GM19099 (cell line): ENCODE results near the gene U2AF2.

Experiments
- POLR2A ChIP-seq: IDR thresholded peaks from 3 replicates; pipeline ENCODE4 v1.6.1; 2011; ENCODE audit warnings: low read depth; ENCODE audit not compliant: insufficient read length; ENCODE audit errors: extremely low read depth

U2AF2 gene

DNA sequence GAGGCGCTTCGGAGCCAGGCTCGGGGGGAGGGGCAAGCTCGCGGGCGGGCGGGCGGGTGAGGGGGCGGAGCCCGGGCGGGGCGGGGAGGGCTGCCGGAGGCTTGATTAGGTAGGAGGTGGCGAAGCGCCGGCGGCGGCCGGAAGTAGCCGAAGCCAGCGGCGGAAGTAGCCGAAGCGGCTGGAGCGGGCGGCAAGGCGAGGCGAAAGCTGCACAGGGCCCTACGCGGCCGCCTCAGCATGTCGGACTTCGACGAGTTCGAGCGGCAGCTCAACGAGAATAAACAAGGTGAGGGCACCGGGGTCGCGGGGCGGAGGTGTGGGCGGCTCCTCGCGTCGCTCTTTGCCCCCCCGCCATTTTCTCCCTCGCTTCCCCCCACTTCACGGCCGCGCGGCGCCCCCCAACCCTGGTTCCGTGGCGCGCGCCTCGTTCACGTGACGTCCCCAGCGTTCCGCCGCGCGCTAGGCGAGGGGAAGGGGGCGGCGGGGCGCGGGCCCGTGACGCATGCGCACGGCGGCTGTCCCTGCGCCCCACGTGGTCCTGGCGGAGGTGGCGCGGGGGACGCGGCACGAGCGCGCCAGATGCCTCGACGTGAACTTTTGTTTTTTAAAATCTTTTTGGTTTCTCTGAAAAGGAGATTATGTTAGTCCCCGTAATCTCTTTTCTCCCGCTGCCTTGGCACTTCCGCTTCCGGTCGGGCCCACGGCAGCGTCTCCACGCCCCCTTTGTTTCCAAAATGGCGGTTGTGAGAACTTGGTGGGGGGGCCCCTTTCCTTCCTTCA lies at the start of gene U2AF2:
TSS of gene U2AF2 (plus strand) at position 168 of the 780 bp plus-strand sequence. CDS start at position 238, 70 bp downstream.
- TF ChIP-seq POLR2A = peak; percentile 84

DNA sequence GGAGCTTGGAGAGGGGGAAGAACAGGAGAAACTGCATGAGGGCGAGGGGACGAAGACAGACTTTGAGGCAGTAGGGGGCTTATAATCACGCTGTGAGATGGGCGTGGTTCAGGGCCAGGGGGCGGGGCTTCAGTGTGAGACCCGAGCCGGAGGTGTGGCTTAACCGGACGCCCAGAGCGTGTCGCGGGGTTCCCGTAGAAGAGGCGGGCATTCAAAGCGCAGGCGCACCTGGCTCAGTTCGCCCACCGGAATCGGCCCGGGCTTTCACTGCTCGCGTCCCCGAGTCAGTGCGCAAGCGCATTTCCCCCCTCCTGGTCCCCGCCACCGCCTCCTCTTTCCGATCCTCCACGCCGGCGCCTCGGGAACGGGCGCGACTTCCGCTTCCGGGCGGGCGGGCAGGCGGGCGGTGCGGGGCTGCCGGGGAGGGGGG lies 49.6 kb upstream of the U2AF2 start:
- no peak for TF ChIP-seq POLR2A

DNA sequence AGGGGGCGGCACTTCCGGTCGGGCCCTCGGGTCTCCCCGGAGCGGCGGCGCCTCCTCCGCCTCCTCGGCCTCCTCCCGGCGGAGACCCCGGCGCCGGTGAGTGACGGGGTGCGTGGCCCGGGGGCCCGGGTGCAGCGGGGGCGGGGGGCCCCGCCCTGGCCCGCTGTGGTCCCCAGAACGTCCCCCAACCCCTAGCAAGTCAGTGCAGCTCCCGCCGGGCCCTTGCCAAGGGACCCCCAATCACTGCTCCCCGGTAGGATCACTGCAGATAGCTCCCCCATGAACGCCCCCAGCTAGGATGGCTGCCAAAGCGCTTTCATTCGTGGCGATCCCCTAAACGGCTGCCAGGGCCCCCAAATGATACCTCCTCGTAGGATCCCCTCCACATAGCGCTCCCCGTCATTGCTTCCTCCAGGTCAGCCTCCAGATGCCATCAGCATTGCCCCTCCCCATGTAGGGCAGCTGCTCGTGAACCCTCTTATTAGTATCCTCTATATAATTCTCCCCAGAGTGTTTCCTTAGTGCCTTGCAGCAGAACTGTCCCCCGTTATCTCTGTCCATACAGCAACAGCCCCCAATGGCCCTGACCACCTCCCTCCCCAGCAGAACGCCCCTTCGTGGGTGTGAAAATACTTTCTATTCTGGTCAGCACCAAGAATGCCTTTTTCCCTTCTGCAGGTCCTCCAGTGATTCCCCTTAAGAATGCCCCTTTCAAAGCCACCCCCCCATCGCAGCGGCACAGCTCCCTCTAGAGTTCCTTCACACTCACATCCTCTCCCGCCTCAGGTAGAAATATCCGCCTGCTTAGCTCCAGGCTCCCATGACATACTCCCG lies 49.0 kb upstream of the U2AF2 start, which contains the start of gene ZNF865:
TSS of gene ZNF865 (plus strand) at position 11 of the 834 bp plus-strand sequence. CDS start 7,972 bp downstream, outside the sequence.
- peak; percentile 42 for TF ChIP-seq POLR2A

- TF ChIP-seq POLR2A = no peak
Observed at GRCh38 chr19:55606471-55606787, 48.4 kb upstream of the U2AF2 start.

DNA sequence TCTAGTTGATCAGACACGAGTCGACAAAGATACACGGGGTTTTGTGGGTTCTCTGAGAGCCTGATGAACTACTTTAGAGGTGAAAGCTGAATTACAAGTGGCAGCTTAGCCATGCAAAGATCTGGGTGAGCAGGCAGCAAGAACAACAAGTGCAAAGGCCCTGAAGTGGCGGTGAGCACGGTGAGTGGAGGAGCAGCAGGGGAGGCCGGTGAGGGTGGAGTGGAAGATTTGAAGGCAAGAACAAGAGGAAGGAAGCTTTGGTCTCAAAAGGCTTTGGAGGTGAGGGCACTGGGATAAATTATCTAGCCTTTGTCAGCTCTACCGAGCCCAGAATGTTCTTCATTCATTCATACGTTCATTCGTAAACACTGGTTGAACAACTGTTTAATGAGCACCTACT lies 48.0 kb upstream of the U2AF2 start:
- TF ChIP-seq POLR2A = no peak

- no peak for TF ChIP-seq POLR2A
Observed at GRCh38 chr19:55609326-55609725, 45.5 kb upstream of the U2AF2 start.

DNA sequence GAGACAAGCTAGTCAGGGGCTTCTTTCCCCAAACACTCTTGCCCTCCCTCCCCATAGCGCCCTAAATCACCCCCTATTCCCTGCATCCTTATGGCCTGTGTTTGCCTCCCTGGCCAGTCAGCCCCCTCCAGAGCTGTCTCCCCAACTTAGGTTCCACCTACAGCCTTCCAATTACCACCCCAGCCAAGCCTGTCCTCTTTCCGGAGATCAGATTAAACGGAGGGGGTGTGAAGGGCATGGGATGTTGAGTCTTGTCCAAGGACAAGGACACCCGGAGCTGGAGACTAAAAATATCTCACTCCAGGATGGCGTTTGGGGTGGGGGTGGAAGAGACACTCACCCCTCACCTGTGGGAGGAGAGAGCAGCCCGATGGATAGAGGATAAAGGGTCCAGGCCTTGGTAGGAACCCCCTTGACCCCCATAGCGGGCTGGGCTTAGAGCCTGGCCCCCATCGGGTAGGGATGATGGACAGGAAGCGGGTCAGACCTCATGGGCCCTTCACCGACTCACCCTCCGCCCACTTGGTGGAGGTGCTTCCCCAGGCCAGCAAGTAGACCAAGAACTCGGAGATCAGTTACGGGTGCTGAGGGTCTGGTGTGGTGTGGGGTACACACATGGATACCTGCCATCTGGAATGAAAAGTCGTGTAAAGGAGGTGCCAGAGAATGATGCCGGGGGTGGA lies 43.4 kb upstream of the U2AF2 start:
- no peak for TF ChIP-seq POLR2A

DNA sequence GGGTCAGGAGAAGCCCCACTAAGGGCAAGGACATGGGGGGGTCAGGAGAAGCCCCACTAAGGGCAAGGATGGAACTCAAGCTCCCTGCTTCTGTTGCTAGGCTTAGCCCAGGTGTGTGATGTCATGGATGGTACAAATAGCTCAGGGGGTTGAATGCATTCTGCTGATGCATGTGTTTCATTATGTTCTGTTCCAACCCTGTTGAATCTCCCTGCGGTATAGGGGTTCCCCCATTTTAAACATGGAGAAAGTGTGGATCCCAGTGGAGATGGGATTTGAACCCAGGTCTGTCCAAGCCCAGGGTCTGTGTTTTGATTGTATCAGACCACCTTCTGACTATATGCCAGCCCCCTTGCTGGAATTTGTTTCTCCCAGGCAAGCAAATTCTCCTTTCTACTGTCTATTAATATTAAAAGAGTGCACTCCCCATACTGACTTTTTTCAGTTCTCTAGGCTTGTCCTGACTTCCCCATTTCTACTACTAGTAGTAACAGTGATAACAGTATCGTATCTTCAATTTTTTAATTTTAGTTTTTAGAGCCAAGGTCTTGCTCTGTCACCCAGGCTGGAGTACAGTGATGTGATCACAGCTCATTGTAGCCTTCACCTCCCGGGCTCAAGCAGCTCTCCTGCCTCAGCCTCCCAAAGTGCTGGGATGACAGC lies 42.7 kb upstream of the U2AF2 start:
- no peak for TF ChIP-seq POLR2A

GRCh38 chr19:55613396-55613795 lies 41.4 kb upstream of the U2AF2 start:
- no peak for TF ChIP-seq POLR2A

DNA sequence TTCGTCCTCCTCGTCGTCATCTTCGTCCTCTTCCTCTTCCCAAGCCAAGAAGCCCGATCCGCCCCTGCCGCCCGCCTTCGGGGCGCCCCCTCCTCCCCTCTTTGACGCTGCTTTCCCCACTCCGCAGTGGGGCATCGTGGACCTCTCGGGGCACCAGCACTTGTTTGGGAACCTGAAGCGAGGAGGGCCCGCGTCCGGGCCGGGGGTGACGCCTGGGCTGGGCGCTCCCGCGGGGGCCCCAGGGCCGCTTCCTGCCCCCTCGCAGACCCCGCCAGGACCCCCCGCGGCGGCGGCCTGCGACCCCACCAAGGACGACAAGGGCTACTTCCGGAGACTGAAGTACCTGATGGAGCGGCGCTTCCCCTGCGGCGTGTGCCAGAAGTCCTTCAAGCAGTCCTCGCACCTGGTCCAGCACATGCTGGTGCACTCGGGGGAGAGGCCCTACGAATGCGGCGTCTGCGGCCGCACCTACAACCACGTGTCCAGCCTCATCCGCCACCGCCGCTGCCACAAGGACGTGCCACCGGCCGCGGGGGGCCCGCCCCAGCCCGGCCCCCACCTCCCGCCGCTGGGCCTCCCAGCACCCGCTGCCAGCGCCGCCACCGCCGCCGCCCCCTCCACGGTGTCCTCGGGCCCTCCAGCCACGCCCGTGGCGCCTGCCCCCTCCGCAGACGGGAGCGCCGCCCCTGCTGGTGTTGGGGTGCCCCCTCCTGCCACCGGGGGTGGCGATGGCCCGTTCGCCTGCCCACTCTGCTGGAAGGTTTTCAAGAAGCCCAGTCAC lies 40.7 kb upstream of the U2AF2 start:
- TF ChIP-seq POLR2A = no peak

GRCh38 chr19:55614711-55615542 lies 39.9 kb upstream of the U2AF2 start:
- TF ChIP-seq POLR2A = no peak

- no peak for TF ChIP-seq POLR2A
Observed at GRCh38 chr19:55615543-55616394, 39.1 kb upstream of the U2AF2 start.
